GM12878 (cell line): ENCODE results near the gene JPH4. TPM values are rescaled to one million over a fixed set of nuclear protein-coding genes. Genes with fewer than 3 reads are reported as not detected.
A peak's percentile ranks its signal among the peaks of the same experiment; 100 is the strongest.

Experiments used
- ASH2L ChIP-seq: fragments of 300-600, 200-600 bp; sonication (generic); IDR thresholded peaks from 2 replicates; pipeline ENCODE4 v1.6.1; 2017; ENCODE audit warnings: low read depth, mild to moderate bottlenecking, borderline replicate concordance
- CHD1 ChIP-seq: IDR thresholded peaks from 2 replicates; pipeline ENCODE4 v1.6.1; 2012; ENCODE audit warnings: low read depth, low read length, improper control_type of control experiment
- CREM ChIP-seq: IDR thresholded peaks from 2 replicates; pipeline ENCODE4 v1.6.1; 2014; ENCODE audit warnings: antibody characterized with exemption, low read depth
- CTCF ChIP-seq, 3 experiments: IDR thresholded peaks in 2 of 3; conservative IDR thresholded peaks in 1 of 3; 2 replicates each; pipeline ENCODE4 v1.5.1; 2011; ENCODE audit warnings: low read depth in 3 of 3, low read length in 3 of 3, mild to moderate bottlenecking in 3 of 3, control low read depth in 2 of 3, moderate library complexity in 2 of 3, inconsistent platforms in 1 of 3, mixed read lengths in 1 of 3; ENCODE audit not compliant: control insufficient read depth in 2 of 3, insufficient read depth in 1 of 3; ENCODE audit errors: extremely low read depth in 1 of 3
- FOXK2 ChIP-seq: fragments of 450-650 bp; IDR thresholded peaks from 2 replicates; pipeline ENCODE4 v1.6.1; 2017; ENCODE audit warnings: mild to moderate bottlenecking, moderate library complexity
- KLF5 ChIP-seq: fragments of 450-650 bp; IDR thresholded peaks from 2 replicates; pipeline ENCODE4 v1.6.1; 2014; ENCODE audit warnings: mild to moderate bottlenecking; ENCODE audit not compliant: partially characterized antibody
- MXI1 ChIP-seq: fragments of 150-350 bp; IDR thresholded peaks from 2 replicates; pipeline ENCODE4 v1.6.1; 2011; ENCODE audit warnings: low read depth, mild to moderate bottlenecking, inconsistent platforms, low read length, improper control_type of control experiment
- NBN ChIP-seq: fragments of 450-650 bp; IDR thresholded peaks from 2 replicates; pipeline ENCODE4 v1.6.1; 2016
- PAX5 ChIP-seq: IDR thresholded peaks from 2 replicates; pipeline ENCODE4 v1.6.1; 2011; ENCODE audit warnings: low read depth, low read length, borderline replicate concordance
- PRDM15 ChIP-seq: fragments of 450-650 bp; formaldehyde crosslinking; IDR thresholded peaks from 2 replicates; pipeline ENCODE4 v1.4.0; 2020; ENCODE audit warnings: mild to moderate bottlenecking, moderate library complexity
- RUNX3 ChIP-seq: IDR thresholded peaks from 2 replicates; pipeline ENCODE4 v1.6.1; 2012; ENCODE audit warnings: low read length, inconsistent platforms
- SRF ChIP-seq, 2 experiments: IDR thresholded peaks; 2 replicates each; pipeline ENCODE4 v1.6.1; 2011; ENCODE audit warnings: low read depth in 2 of 2, low read length in 2 of 2, mild to moderate bottlenecking in 1 of 2, moderate library complexity in 1 of 2
- STAT1 ChIP-seq: fragments of 450-650 bp; conservative IDR thresholded peaks from 2 replicates; pipeline ENCODE4 v1.6.1; 2014; ENCODE audit warnings: antibody characterized with exemption, mild to moderate bottlenecking
- ZNF592 ChIP-seq: fragments of 450-650 bp; IDR thresholded peaks from 2 replicates; pipeline ENCODE4 v1.6.1; 2017; ENCODE audit warnings: mild to moderate bottlenecking, moderate library complexity
- ZZZ3 ChIP-seq: IDR thresholded peaks from 2 replicates; pipeline ENCODE4 v1.6.1; 2011; ENCODE audit warnings: low read depth; ENCODE audit not compliant: control insufficient read depth, insufficient read length
- polyA plus RNA-seq, 11 experiments: library from polyadenylated mRNA; depleted of rRNA in 4 of 11; unstranded in 6 of 11; stranded (reverse) in 5 of 11; fragments of >200 nt; fragmentation: Nextera tagmentation in 4 of 11; fragmentation: Illumina TruSeq in 1 of 11; extraction: Ambion mirVana in 4 of 11; extraction: Trizol in 1 of 11; gene quantifications; 1 replicate in 1 of 11; 2 replicates in 10 of 11; pipeline versions ENCODE4 v1.2.1 to v1.2.3, GENCODE V29; 2011 to 2016; ENCODE audit warnings: inconsistent platforms in 2 of 11, missing spikeins in 2 of 11, low read depth in 1 of 11
- total RNA-seq, 4 experiments: library from RNA; depleted of rRNA in 3 of 4; stranded (reverse); fragments of >200 nt in 3 of 4; fragmentation: Illumina TruSeq in 1 of 4; extraction: Trizol in 1 of 4; gene quantifications; 2 replicates each; pipeline versions ENCODE4 v1.2.1 to v1.2.3, GENCODE V29; 2013 to 2021
- TF ChIP-seq, protein P1 (sequence below): fragments of 450-650 bp; formaldehyde crosslinking; IDR thresholded peaks from 2 replicates; pipeline ENCODE4 v1.4.0; 2022; ENCODE audit warnings: mild to moderate bottlenecking, moderate library complexity

The JPH4 gene
- total and polyA plus RNA-seq, 10 of the 15 experiments (the other 5 are each of a cell fraction or from before 2014, with no cell fraction given) = 0.48 to 10.3 (median 3.8) TPM

- TF ChIP-seq PRDM15 (CRISPR knock-in tag) (no peak), FOXK2 (no peak), STAT1 (no peak), RUNX3 (peak; percentile 20; the same call in 1 of the 2 replicates), CTCF (IDR thresholded peaks at IDR 0.05 in 2 of 3, conservative IDR thresholded peaks at IDR 0.05 in 1 of 3; ENCODE audit: control insufficient read depth in 2 of 3, extremely low read depth in 1 of 3, insufficient read depth in 1 of 3, low read depth in 3 of 3, low read length in 3 of 3) (peak; percentile 83 to 96 (median 90)), ZZZ3 (no peak), KLF5 (no peak), CHD1 (no peak), ZNF592 (no peak), NBN (no peak), ASH2L (no peak), SRF (IDR thresholded peaks at IDR 0.05; ENCODE audit: low read depth in 2 of 2, low read length in 2 of 2) (0 out of 4 replicates have a peak, but pooled peaks of 1 of the 2 experiments have one; percentile 64), CREM (no peak), MXI1 (no peak), PAX5 (no peak)
- TF ChIP-seq, protein P1, sequence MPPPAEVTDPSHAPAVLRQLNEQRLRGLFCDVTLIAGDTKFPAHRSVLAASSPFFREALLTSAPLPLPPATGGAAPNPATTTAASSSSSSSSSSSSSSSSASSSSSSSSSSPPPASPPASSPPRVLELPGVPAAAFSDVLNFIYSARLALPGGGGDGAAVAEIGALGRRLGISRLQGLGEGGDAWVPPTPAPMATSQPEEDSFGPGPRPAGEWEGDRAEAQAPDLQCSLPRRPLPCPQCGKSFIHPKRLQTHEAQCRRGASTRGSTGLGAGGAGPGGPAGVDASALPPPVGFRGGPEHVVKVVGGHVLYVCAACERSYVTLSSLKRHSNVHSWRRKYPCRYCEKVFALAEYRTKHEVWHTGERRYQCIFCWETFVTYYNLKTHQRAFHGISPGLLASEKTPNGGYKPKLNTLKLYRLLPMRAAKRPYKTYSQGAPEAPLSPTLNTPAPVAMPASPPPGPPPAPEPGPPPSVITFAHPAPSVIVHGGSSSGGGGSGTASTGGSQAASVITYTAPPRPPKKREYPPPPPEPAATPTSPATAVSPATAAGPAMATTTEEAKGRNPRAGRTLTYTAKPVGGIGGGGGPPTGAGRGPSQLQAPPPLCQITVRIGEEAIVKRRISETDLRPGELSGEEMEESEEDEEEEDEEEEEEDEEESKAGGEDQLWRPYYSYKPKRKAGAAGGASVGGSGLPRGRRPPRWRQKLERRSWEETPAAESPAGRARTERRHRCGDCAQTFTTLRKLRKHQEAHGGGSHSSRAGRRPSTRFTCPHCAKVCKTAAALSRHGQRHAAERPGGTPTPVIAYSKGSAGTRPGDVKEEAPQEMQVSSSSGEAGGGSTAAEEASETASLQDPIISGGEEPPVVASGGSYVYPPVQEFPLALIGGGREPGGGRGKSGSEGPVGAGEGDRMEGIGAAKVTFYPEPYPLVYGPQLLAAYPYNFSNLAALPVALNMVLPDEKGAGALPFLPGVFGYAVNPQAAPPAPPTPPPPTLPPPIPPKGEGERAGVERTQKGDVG (CRISPR knock-in tag) = no peak
Measured at GRCh38 chr14:23559010-23559925, 19.3 kb downstream of the JPH4 start (continued).
